HCT116 (cell line): ENCODE measurements around the gene TACC2. TPM values are rescaled to one million over a fixed set of nuclear protein-coding genes. Genes with fewer than 3 reads are reported as not detected.

ENCODE experiments used
- ATAC-seq: fragments of 200-7000 bp; cut with Tn5 transposase; 2 replicates; pipeline ENCODE4 v1.9.1; 2020; ENCODE audit warnings: mild to moderate bottlenecking, moderate library complexity
- BruUV-seq: library from RNA; stranded (reverse); fragments of 400-500 nt; replicated peaks from 2 replicates; lab custom pipeline; 2021; lab: Mats Ljungman, UMichigan
- CTCF ChIA-PET: fragments of 300-600 bp; sonication (Branson Sonifier 250); formaldehyde crosslinking; loops from one replicate; lab custom pipeline; 2021; ENCODE audit warnings: antibody characterized with exemption; lab: Charles Lee
- POLR2A ChIA-PET: fragments of 300-600, 350-600 bp; sonication (Branson Sonifier 250); formaldehyde crosslinking; loops from one replicate; lab custom pipeline; 2021; ENCODE audit warnings: antibody characterized with exemption; lab: Charles Lee
- RAD21 ChIA-PET, 2 experiments: fragments of 300-600 bp; sonication (Branson Sonifier 250); formaldehyde crosslinking; loops; one replicate each; lab custom pipeline; 2023; ENCODE audit warnings: low total read pairs in 2 of 2; ENCODE audit not compliant: uncharacterized antibody in 2 of 2, unreplicated experiment in 2 of 2, low non-redundant PET in 1 of 2; lab: Charles Lee
- DNase-seq: peaks from one replicate; pipeline ENCODE4 v3.0.0-alpha.2; 2010; ENCODE audit warnings: low read depth, low spot score
- H2AFZ ChIP-seq: fragments of 200-600 bp; shearing (Covaris generic), sonication (generic); 2 replicates; pipeline ENCODE4 v1.6.1; 2017; ENCODE audit warnings: low read depth, mixed run types, mixed read lengths, antibody characterized with exemption, low read length; ENCODE audit not compliant: poor library complexity, severe bottlenecking
- H3K27ac ChIP-seq: 2 replicates; pipeline ENCODE4 v1.5.1; 2012; ENCODE audit warnings: low read depth, low read length
- H3K27me3 ChIP-seq: fragments of 200-600 bp; sonication (generic); 2 replicates; pipeline ENCODE4 v1.6.1; 2016; ENCODE audit warnings: mixed run types, low read length, mixed read lengths; ENCODE audit not compliant: insufficient read depth
- H3K36me3 ChIP-seq, 2 experiments: fragments of 200-500 bp in 1 of 2; fragments of 200-600 bp in 1 of 2; sonication (Bioruptor generic) in 1 of 2; sonication (generic) in 1 of 2; 2 replicates each; pipeline versions ENCODE4 v1.5.1 to v1.6.1; 2014 to 2016; ENCODE audit warnings: low read length in 2 of 2, inconsistent platforms in 1 of 2, mixed read lengths in 1 of 2, mixed run types in 1 of 2; ENCODE audit not compliant: insufficient read depth in 2 of 2, control insufficient read depth in 1 of 2
- H3K4me1 ChIP-seq, 2 experiments: fragments of 200-600 bp in 1 of 2; sonication (generic) in 1 of 2; 2 replicates each; pipeline versions ENCODE4 v1.5.1 to v1.6.1; 2012 to 2017; ENCODE audit warnings: low read length in 2 of 2, inconsistent platforms in 1 of 2, mild to moderate bottlenecking in 1 of 2, mixed read lengths in 1 of 2, mixed run types in 1 of 2, moderate library complexity in 1 of 2; ENCODE audit not compliant: insufficient read depth in 2 of 2, control insufficient read depth in 1 of 2
- H3K4me2 ChIP-seq: fragments of 200-600 bp; sonication (generic); 2 replicates; pipeline ENCODE4 v1.6.1; 2017; ENCODE audit warnings: mixed run types, low read length, mixed read lengths
- H3K4me3 ChIP-seq, 2 experiments: fragments of 200-600 bp in 1 of 2; sonication (generic) in 1 of 2; replicated peaks in 1 of 2; 2 replicates each; pipeline ENCODE4 v1.5.1; 2011 to 2016; ENCODE audit warnings: low read length in 2 of 2, control low read depth in 1 of 2, low read depth in 1 of 2, mild to moderate bottlenecking in 1 of 2, mixed read lengths in 1 of 2, mixed run types in 1 of 2
- H3K79me2 ChIP-seq: fragments of 200-600 bp; sonication (generic); 2 replicates; pipeline ENCODE4 v1.6.1; 2017; ENCODE audit warnings: mild to moderate bottlenecking, mixed run types, low read length, moderate library complexity, mixed read lengths; ENCODE audit not compliant: insufficient read depth
- H3K9ac ChIP-seq: fragments of 200-600 bp; sonication (generic); 2 replicates; pipeline ENCODE4 v1.6.1; 2016; ENCODE audit warnings: low read length, mixed read lengths
- H3K9me2 ChIP-seq: fragments of 200-600 bp; sonication (generic), shearing (Covaris generic); 2 replicates; pipeline ENCODE4 v1.6.1; 2017; ENCODE audit warnings: mixed run types, mild to moderate bottlenecking, moderate library complexity; ENCODE audit not compliant: insufficient read depth
- H3K9me3 ChIP-seq, 2 experiments: fragments of 200-500 bp in 1 of 2; fragments of 200-600 bp in 1 of 2; sonication (Bioruptor generic) in 1 of 2; sonication (generic) in 1 of 2; 2 replicates each; pipeline ENCODE4 v1.6.1; 2014 to 2017; ENCODE audit warnings: low read length in 2 of 2, mixed read lengths in 2 of 2, inconsistent platforms in 1 of 2, low read depth in 1 of 2, mild to moderate bottlenecking in 1 of 2, mixed run types in 1 of 2, moderate library complexity in 1 of 2; ENCODE audit not compliant: control insufficient read depth in 1 of 2, insufficient read depth in 1 of 2
- H4K20me1 ChIP-seq: fragments of 200-600 bp; sonication (generic), shearing (Covaris generic); 2 replicates; pipeline ENCODE4 v1.6.1; 2017; ENCODE audit warnings: mixed run types, mild to moderate bottlenecking, moderate library complexity; ENCODE audit not compliant: insufficient read depth
- CTCF ChIP-seq, 3 experiments: fragments of 200-600 bp in 1 of 3; sonication (generic) in 1 of 3; IDR thresholded peaks in 2 of 3; conservative IDR thresholded peaks in 1 of 3; 2 replicates each; pipeline ENCODE4 v1.5.1; 2012 to 2017; ENCODE audit warnings: low read depth in 2 of 3, low read length in 2 of 3, antibody characterized with exemption in 1 of 3, borderline replicate concordance in 1 of 3, control low read depth in 1 of 3, mild to moderate bottlenecking in 1 of 3, mixed read lengths in 1 of 3, mixed run types in 1 of 3, moderate library complexity in 1 of 3; ENCODE audit not compliant: insufficient read depth in 1 of 3
- EGR1 ChIP-seq: IDR thresholded peaks from 2 replicates; pipeline ENCODE4 v1.6.1; 2012; ENCODE audit warnings: low read depth
- ELF1 ChIP-seq: IDR thresholded peaks from 2 replicates; pipeline ENCODE4 v1.6.1; 2012; ENCODE audit warnings: low read depth, borderline replicate concordance
- EZH2 ChIP-seq: fragments of 200-600 bp; sonication (generic); IDR thresholded peaks from 2 replicates; pipeline ENCODE4 v1.6.1; 2017; ENCODE audit warnings: antibody characterized with exemption, mixed run types
- FOSL1 ChIP-seq: IDR thresholded peaks from 2 replicates; pipeline ENCODE4 v1.6.1; 2012; ENCODE audit warnings: low read depth
- POLR2A ChIP-seq: IDR thresholded peaks from 2 replicates; pipeline ENCODE4 v1.7.0; 2011; ENCODE audit warnings: borderline replicate concordance; ENCODE audit not compliant: insufficient read depth, insufficient read length; ENCODE audit errors: extremely low read depth
- POLR2AphosphoS5 ChIP-seq: IDR thresholded peaks from 2 replicates; pipeline ENCODE4 v1.6.1; 2011; ENCODE audit warnings: mild to moderate bottlenecking, low read depth, low read length, moderate library complexity
- RAD21 ChIP-seq: IDR thresholded peaks from 2 replicates; pipeline ENCODE4 v1.6.1; 2012; ENCODE audit warnings: low read depth, mild to moderate bottlenecking
- SIN3A ChIP-seq: IDR thresholded peaks from 2 replicates; pipeline ENCODE4 v1.6.1; 2012; ENCODE audit warnings: low read depth
- SP1 ChIP-seq: IDR thresholded peaks from 2 replicates; pipeline ENCODE4 v1.6.1; 2012; ENCODE audit warnings: low read depth
- SRF ChIP-seq: IDR thresholded peaks from 2 replicates; pipeline ENCODE4 v1.6.1; 2012; ENCODE audit warnings: low read depth
- ZBTB33 ChIP-seq: IDR thresholded peaks from 2 replicates; pipeline ENCODE4 v1.6.1; 2011; ENCODE audit warnings: mild to moderate bottlenecking, low read length, moderate library complexity; ENCODE audit not compliant: insufficient replicate concordance; ENCODE audit errors: extremely low read depth
- intact Hi-C: fragments of 100-400 bp; cut with micrococcal nuclease; formaldehyde crosslinking; loops from 2 replicates; pipeline ENCODE4 v1.10.0; 2022
- total RNA-seq: library from RNA; stranded (reverse); gene quantifications from one replicate; pipeline ENCODE4 v1.2.1, GENCODE V29; 2021; ENCODE audit not compliant: unreplicated experiment
- TF ChIP-seq, protein P1 (sequence below): IDR thresholded peaks from 2 replicates; pipeline ENCODE4 v1.6.1; 2012

The TACC2 gene
- total RNA-seq, 1 experiment from 2014 or later: 38.6 TPM

GRCh38 chr10:122033224-122033926 lies 44.4 kb downstream of the TACC2 start:
- ATAC-seq (no peak), DNase-seq (no peak)
- no TSS peak for BruUV-seq
- Histone ChIP-seq H3K4me3 (no peak overlapping the region), H4K20me1 (no peaks in the 10 kb centered on the region), H3K9ac (no peak overlapping the region), H3K4me2 (no peak overlapping the region), H3K9me3 (no peaks in the 10 kb centered on the region), H3K4me1 (peaks cover 0 to 5% of the 10 kb centered on the region in 2 experiments; a peak in 2 of 4 replicates), H3K27ac (no peak overlapping the region), H3K27me3 (peaks cover 4% of the 10 kb centered on the region; the same call in 1 of the 2 replicates), H2AFZ (no peak overlapping the region), H3K9me2 (no peaks in the 10 kb centered on the region), H3K36me3 (no peaks in the 10 kb centered on the region), H3K79me2 (no peaks in the 10 kb centered on the region)
- CTCF ChIA-PET: interaction anchor here (1.2 kb wide), 1 partner anchor 19 kb away, joined by 3 read pairs; no protein-coding TSS in a partner anchor
- intact Hi-C loops: no loop called here
- POLR2A ChIA-PET: no interaction called here
- no peak for TF ChIP-seq POLR2A
- no peak for TF ChIP-seq POLR2AphosphoS5
- TF ChIP-seq EGR1: no peak
- no peak for TF ChIP-seq SRF
- no peak for TF ChIP-seq SP1
- no peak for TF ChIP-seq FOSL1
- no peak for TF ChIP-seq EZH2
- TF ChIP-seq RAD21: no peak
- no peak for TF ChIP-seq ELF1
- no peak for TF ChIP-seq ZBTB33
- no peak for TF ChIP-seq SIN3A
- TF ChIP-seq, protein P1, sequence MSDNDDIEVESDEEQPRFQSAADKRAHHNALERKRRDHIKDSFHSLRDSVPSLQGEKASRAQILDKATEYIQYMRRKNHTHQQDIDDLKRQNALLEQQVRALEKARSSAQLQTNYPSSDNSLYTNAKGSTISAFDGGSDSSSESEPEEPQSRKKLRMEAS: no peak
- no peak for TF ChIP-seq CTCF (IDR thresholded peaks at IDR 0.05 in 2 of 3, conservative IDR thresholded peaks at IDR 0.05 in 1 of 3; ENCODE audit: borderline replicate concordance in 1 of 3, insufficient read depth in 1 of 3, low read depth in 2 of 3, low read length in 2 of 3)
- RAD21 ChIA-PET: no interaction called here
